ENCODE measurements around the gene ZNF638.

- TF ChIP-seq CTCF (IDR thresholded peaks at IDR 0.05; ENCODE audit: insufficient read depth, low read depth, low read length) (no peak), EZH2 (IDR thresholded peaks at IDR 0.05; ENCODE audit: insufficient read depth, low read length) (no peak)
Measured at GRCh38 chr2:71409611-71410010, 78.0 kb downstream of the ZNF638 start.
